GM18868 (cell line): ENCODE measurements around the gene ROGDI.
"Not testable (repeated sequence)": the region's sequence is repeated elsewhere in the genome, so short reads cannot be mapped to it uniquely, and the experiment has no call there.

Experiments
- ATAC-seq: cut with Tn5 transposase; IDR thresholded peaks from one replicate; pipeline ENCODE4 v1.9.1; 2021; ENCODE audit warnings: mild to moderate bottlenecking, moderate library complexity; ENCODE audit not compliant: unreplicated experiment

ROGDI gene

GRCh38 chr16:4792951-4793513, 9.4 kb downstream of the ROGDI start:
- ATAC-seq: no peak

GRCh38 chr16:4790871-4791270, 11.6 kb downstream of the ROGDI start:
- ATAC-seq: no peak

DNA sequence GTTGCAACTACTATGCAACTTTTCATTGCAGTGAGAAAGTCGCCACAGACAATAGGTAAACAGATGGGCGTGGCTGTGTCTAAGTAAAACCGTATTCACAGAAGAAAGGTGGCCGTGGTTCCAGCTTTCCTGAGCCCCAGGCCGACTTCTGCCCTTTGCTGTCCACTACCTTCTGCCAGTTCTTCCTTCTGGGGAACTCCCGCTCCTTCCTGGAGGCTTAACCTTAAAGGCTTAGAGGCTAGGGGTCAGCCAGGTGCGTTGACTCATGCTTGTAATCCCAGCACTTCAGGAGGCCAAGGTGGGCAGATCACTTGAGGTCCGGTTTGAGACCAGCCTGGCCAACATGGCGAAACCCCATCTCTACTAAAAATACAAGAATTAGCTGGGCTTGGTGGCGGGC, 12.2 kb downstream of the ROGDI start:
- ATAC-seq: no peak

DNA sequence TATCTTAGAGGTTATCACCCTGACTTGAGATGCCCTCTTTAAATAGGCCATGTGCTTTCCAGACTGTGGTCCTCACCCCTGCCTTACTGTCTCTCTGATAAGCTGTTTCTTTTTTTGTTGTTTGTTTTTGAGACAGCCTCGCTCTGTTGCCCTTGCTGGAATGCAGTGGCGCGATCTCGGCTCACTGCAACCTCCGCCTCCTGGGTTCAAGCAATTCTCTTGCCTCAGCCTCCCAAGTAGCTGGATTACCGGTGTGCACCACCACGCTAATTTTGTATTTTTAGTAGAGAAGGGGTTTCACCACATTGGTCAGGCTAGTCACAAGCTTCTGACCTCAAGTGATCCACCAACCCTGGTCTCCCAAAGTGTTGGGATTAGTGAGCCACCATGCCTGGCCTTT, 13.5 kb downstream of the ROGDI start:
- no peak for ATAC-seq

GRCh38 chr16:4788489-4788889, 13.9 kb downstream of the ROGDI start:
- ATAC-seq: no peak

DNA sequence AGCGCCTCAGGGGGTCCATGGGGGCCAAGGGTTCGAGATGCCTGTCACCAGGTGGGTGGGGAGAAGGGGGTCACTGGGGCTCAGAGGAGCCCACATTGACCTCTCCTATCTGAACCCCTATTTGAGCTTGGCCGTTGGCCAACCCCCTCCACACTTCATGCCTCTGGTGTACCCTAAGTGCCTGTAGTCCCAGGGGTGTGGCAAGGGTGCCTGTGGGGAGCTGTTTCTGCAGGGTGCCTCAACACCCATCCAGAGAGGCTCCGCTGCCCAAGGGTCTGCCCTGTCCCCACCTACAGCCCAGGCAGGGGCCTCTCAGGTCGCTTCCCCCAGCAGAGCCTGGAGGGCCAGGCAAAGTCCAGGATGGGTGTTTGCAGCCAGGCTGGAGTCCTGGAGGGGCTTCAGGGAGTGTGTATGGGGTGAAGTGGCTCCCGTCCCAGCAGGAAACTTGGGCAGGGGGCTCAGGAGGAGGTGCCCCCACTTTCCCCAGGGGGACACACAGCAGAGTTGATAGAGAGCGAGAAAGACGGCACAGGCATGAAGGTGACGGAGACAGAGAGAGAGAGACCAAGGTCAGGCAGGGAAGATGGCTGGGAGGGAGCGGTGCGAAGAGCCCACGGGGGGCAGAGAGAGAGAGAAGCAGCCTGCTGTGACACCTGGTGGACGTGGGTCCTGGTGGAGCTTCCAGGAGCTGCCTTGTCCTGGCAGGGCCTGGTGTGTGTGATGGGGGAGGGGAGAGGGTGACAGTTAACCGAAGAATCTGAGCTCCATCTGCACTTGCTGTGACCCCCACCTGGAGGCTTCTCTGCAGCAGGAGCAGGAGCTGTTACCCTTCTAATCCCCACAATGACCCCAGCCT, 14.6 kb downstream of the ROGDI start, which contains the start of gene SEPTIN12:
TSS of gene SEPTIN12 (minus strand) at position 719 of the 856 bp plus-strand sequence. CDS start at position 19, 700 bp downstream.
- no peak for ATAC-seq

DNA sequence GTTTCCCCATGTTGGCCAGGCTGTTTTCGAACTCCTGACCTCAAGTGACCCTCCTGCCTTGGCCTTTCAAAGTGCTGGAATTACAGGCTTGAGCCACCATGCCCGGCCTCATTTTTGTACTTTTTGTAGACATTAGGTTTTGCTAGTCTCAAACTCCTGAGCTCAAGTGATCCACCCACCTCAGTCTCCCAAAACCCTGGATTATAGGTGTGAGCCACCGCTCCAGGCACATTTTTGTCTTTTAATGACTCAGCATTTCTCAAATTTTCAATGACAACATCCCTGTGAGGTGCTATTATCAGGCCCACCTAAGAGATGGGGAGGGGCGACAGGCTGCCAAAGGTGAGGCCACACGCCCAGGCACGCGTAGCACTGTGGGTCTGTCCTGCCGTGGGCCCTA, 15.4 kb downstream of the ROGDI start:
- ATAC-seq: no peak

- no peak for ATAC-seq
Observed at GRCh38 chr16:4785758-4786433, 16.5 kb downstream of the ROGDI start.

GRCh38 chr16:4784444-4784987, 17.9 kb downstream of the ROGDI start:
- not testable (repeated sequence) for ATAC-seq

DNA sequence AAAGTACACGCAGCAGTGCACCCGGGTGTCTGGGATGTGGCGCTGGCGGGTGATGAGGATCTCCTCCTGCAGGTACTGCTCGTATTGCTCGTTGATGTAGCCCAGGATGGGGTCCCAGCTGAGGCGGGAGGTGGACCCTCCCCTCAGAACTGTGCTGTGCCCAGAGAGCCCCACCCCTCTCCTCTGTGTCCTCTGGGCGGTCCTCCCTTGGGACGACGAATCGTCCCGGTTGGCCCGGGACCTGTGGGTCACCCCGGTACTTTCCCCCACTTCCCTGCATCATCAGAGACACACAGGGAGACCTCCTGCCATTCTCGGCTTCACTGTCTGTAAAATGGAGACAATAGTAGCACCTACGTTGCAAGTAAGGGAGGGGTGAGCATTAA, 18.5 kb downstream of the ROGDI start:
- ATAC-seq: no peak

- ATAC-seq: no peak
Observed at GRCh38 chr16:4783251-4783950, 19.0 kb downstream of the ROGDI start.

GRCh38 chr16:4780235-4780634, 22.2 kb downstream of the ROGDI start:
- ATAC-seq: no peak

GRCh38 chr16:4778050-4778392, 24.4 kb downstream of the ROGDI start:
- ATAC-seq: no peak

- ATAC-seq: no peak
Observed at GRCh38 chr16:4777339-4778049, 24.9 kb downstream of the ROGDI start.

DNA sequence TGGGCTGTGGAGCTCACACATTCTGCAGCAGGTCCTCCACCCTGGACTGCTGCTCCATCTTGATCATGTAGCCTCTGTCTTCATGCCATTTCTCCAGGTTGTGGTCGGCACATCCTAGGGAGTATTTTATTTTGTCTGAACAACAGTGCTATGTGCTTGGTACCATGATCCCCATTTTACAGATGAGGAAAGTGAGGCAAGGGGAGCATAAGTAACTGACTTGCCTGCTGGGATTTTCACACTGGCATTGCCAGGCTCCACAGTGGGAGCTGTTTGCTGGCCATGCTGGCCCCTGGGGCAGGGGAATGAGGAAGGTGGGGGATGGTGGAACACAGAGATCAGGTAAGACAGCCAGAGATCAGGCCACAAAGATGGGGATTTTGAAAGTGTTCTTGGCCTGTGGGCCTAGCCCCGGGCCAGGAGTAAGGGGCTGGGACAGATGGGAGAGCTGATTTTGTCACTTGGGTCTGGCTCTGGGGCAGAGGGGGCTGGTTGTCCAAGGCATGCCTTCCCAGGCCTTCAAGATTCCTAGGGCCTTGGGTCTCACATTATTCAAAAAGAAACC, 26.2 kb downstream of the ROGDI start:
- no peak for ATAC-seq

- ATAC-seq: no peak
Observed at GRCh38 chr16:4775005-4775404, 27.4 kb downstream of the ROGDI start.

DNA sequence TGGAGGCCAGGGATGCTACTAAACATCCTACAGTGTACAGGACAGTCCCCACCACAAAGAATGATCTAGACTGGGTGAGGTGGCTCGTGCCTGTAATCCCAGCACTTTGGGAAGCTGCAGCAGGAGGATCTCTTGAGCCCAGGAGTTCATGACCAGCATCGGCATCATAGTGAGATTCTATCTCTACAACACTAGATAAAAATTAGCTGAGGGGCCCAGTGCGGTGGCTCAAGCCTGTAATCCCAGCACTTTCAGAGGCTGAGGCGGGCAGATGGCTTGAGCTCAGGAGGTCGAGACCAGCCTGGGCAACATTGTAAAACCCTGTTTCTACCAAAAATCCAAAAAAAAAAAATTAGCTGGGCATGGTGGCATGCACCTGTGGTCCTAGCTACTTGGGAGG, 30.1 kb downstream of the ROGDI start:
- ATAC-seq: no peak

GRCh38 chr16:4771646-4772045, 30.8 kb downstream of the ROGDI start:
- ATAC-seq: no peak

DNA sequence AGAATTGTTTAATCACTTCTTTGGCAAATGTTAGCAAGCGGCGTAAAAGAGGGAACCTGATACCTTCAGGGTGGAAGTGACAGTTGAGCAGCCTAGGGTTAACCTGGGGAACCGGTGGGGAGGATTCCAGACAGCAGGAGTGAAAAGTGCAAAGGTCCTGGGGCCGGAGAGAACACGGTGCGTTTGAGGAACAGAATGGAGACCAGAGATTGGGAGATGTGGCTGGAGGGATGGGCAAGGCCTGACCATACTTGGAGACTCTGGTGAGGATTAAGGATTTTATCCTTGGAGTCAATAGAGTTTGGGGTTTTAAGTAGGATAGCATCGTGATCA, 33.2 kb downstream of the ROGDI start:
- no peak for ATAC-seq

DNA sequence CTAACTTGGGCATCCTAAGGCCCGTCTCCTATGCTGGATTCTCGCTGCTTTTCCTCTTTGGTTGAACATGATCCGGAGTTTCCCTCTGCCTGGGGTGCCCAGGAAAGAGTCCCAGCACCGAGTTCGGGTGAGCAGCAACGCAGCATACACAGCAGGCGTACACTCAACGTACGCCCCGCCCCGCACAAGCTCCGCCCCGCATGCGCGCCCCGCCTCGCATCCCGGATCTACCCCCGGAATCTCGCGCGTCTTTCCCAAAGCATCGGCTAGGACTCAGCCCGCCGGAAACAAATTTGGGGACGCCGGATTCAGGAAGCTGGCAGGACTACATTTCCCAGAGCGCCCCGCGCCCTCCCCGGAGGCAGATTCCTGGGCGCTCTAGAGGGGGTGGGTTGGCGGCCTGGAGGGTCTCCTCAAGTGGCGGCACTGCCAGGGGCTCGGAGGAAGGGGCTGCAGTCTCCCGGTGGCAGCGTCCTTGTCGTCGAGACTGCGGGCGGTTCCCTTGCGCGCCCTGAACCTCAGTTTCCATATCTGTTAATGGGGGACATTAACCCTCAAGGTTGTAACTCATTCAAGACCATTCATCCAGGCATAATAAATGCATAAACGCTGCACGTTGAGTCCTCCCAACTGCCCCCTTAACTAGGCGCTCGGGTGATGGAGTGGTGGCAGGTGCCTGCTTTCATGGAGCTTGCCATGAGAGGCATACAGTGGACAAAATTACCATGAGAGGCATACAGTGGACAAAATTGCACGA, 33.7 kb downstream of the ROGDI start:
- peak; percentile 64 for ATAC-seq
